Tibial nerve (tissue), 4 donors: ENCODE data around the gene CD8A.
"Not testable (repeated sequence)": the region's sequence is repeated elsewhere in the genome, so short reads cannot be mapped to it uniquely, and the experiment has no call there.

Experiments
- CTCF ChIP-seq, 5 experiments: fragments of 200-600 bp in 3 of 5; fragments of 450-650 bp in 2 of 5; sonication (generic) in 3 of 5; IDR thresholded peaks; one replicate each; pipeline ENCODE4 v1.5.1; 2016 to 2019; ENCODE audit warnings: antibody characterized with exemption in 5 of 5, mild to moderate bottlenecking in 3 of 5, moderate library complexity in 2 of 5
- EP300 ChIP-seq, 2 donors: sonication (generic); formaldehyde crosslinking; IDR thresholded peaks; one replicate each; pipeline ENCODE4 v1.6.1; 2017; ENCODE audit warnings: antibody characterized with exemption in 2 of 2, mild to moderate bottlenecking in 1 of 2
- POLR2A ChIP-seq, 2 donors: fragments of 450-650 bp; IDR thresholded peaks; one replicate each; pipeline ENCODE4 v1.6.1; 2017; ENCODE audit warnings: antibody characterized with exemption in 2 of 2, mild to moderate bottlenecking in 2 of 2, moderate library complexity in 2 of 2

GRCh38 chr2:86739485-86739884 lies 51.2 kb downstream of the CD8A start:
- not testable (repeated sequence) for TF ChIP-seq POLR2A, CTCF, EP300 (IDR thresholded peaks at IDR 0.05)
